NCI-H82 (cell line): Measurements from ENCODE around the gene HHLA2.
"Not testable (repeated sequence)": the region's sequence is repeated elsewhere in the genome, so short reads cannot be mapped to it uniquely, and the experiment has no call there.

ENCODE experiments used
- DNase-seq: peaks from one replicate; lab custom pipeline; 2025; lab: John Stamatoyannopoulos, UW

HHLA2 gene, protein sequence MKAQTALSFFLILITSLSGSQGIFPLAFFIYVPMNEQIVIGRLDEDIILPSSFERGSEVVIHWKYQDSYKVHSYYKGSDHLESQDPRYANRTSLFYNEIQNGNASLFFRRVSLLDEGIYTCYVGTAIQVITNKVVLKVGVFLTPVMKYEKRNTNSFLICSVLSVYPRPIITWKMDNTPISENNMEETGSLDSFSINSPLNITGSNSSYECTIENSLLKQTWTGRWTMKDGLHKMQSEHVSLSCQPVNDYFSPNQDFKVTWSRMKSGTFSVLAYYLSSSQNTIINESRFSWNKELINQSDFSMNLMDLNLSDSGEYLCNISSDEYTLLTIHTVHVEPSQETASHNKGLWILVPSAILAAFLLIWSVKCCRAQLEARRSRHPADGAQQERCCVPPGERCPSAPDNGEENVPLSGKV

DNA sequence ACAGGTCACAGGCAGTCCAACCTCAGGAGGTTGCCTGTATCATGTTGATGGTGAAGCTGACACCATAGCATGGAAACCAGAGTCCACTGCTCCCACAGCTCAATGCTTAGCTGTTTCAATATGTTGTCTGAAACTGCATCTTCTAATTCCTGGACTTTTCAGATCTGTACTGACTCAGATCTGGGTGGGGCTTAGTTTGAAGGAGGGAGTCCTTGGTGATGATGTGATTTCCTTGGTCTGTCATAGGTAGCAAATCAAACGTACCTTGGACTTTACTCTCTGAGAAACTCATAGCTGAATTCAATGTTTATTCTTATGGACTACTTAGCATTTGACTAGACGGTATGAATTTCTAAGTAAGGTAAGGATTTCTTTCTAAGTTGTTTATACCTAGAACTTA, at the start of gene HHLA2:
TSS of gene HHLA2 (plus strand) at position 310 of the 400 bp plus-strand sequence. CDS start 55,266 bp downstream, outside the sequence.
- DNase-seq: no peak

DNA sequence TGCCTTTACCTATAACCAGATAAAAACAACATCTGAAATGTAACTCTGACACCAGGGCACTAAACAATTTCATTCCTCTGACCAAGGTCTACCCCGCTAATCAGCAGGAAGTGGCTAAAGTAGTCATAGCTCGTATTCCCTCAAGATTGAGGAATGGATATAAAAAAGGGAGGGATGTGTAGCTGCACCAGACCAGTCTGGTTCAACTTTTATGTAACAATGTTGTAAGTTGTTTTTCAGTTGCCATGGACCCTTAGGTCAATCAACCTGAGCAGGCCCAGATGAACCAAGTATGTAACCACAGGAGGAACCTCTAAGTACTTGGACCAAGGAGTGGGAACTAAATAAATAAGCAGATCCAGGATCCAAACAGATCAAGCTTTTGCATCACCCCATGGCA, 45.7 kb upstream of the HHLA2 start:
- DNase-seq: no peak

DNA sequence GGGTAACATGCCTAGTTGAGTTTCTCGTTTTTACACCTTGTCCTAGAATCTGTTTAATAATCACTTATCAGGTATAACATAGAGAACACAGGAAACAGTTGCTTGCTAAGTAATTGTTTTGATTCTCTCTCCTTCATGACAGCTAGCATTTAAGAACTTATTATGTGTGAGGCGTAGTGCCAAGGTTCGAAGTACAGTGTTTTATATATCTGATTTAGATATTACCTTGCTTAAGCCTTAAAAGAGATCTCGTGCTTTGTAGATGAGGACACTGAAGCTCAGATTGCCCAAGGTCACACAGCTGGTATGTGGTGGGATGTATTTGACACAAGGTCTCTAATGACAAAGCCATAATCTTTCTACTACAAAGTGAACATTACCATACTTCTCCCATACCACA, 45.1 kb upstream of the HHLA2 start:
- DNase-seq: peak; percentile 32

DNA sequence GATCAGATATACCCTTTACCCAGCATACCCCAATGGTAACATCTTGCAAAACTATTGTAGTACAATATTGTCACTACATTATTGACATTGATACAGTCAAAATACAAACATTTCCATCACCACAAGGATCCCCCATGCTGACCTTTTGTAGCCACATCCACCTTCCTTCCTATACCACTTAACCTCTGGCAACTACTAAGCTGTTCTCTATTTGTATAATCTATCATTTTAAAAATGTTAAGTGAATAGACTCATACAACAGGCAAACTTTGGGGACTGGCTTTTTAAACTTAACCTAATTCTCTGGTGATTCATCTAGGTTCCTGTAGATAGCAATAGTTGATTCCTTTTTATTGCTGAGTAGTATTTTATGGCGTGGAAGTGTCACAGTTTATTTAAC, 44.5 kb upstream of the HHLA2 start:
- no peak for DNase-seq

DNA sequence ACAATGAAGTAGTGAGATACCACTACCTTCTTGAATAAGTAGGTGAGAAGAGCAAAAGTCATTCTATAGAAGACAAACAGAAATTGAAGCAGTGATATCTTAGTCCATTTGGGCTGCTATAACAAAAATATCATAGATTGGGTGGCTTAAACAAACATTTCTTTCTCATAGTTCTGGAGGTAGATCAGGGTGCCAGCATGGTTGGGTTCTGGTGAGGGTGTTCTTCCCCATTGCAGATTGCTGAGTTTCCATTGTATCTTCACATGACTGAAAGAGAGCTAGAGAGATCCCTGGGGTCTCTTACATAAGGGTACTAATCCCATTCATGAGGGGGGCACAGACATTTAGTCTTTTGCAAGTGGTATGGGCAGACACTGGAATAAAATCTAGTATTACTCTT, 41.2 kb upstream of the HHLA2 start:
- DNase-seq: no peak

DNA sequence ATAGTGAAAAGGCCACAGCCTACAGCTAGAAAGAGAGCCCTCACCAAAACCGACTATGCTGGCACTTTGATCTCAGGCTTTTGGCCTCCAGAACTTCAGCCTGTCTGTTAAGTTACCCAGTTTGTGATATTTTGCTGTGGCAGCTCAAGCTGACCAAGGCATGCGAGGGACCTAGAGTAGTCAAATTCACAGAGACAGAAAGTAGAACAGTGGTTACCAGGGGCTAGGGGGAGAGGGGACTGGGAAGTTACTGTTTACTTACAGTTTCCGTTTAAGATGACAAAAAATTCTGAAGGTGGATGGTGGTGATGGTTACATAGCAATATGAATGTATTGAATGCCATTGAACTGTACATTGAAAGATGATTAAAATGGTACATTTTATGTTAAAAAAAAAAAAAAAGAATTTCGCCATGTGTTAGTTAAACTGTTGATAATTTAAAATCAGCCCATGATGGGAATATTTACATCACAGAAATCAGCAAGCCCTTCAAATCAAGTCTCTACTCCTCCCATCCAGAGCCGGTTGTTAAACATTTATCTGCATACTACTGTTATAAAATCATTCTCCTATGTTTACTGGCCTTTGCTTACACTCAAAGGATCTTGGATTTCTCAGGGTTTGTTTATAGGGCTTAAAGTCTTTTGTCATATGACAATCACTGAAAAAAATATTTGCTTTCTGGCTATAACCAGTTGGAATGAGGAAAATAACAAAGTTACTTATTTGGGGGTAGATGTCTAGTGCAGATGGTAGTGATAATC, 31.6 kb upstream of the HHLA2 start:
- not testable (repeated sequence) for DNase-seq

DNA sequence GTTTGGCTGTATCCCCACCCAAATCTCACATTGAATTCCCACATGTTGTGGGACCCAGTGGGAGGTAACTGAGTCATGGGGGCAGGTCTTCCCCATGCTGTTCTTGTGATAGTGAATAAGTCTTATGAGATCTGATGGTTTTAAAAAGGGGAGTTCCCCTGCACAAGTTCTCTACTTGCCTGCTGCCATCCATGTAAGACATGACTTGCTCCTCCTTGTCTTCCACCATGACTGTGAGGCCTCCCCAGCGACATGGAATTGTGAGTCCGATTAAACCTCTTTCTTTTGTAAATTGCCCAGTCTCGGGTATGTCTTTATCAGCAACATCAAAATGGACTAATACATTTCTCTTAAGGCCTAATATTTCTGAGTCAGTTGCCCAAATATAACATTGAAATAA, 28.1 kb upstream of the HHLA2 start:
- DNase-seq: not testable (repeated sequence)

DNA sequence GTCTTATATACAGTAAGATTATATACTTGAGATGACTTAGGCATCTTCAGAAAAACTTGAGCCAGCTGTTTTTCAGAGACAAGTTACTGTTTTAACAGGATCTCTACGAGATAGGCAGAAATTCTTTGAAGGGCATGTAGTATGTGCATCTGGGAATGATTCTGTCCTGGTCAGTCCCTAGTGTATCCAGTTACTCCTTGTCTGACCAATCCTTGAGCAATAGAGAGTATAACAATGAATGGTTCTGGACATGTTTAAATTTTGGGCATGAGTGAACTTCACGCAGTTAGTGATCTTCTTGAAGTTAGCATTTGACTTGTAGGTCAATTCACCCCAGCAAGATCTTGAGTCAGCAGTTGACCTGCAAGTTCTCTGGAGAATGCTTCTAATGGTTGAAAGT, 24.7 kb upstream of the HHLA2 start:
- DNase-seq: no peak

DNA sequence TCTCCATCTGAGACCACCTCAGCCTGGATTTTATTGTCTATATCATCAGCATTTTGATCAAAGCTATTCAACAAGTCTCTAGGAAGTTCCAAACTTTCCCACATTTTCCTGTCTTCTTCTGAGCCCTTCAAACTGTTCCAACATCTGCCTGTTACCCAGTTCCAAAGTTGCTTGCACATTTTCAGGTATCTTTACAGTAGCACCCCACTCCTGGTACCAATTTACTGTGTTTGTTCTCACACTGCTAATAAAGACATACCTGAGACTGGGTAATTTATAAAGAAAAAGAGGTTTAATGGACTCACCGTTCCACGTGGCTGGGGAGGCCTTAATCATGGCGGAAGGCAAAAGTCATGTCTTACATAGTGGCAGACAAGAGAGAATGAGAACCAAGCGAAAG, 17.3 kb upstream of the HHLA2 start:
- not testable (repeated sequence) for DNase-seq

DNA sequence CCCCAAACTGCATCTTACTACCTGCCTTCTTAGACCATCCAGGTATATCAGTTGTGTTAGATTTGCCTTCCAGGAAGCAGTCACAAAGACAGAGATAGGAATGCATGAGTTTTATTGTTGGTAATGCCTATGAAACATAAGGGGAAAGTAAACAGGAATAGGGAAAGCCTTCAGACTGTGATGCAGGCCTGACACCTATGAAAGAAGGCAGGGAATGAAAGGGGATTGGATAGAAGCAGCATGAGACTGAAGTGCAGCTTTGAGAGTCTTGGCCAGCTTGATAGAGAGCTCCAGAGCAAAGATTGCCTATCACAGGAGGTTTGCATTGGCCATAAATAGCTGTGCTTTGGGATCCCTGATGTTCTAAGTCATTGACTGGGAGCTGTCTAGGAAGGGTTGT, 15.9 kb upstream of the HHLA2 start:
- DNase-seq: no peak

DNA sequence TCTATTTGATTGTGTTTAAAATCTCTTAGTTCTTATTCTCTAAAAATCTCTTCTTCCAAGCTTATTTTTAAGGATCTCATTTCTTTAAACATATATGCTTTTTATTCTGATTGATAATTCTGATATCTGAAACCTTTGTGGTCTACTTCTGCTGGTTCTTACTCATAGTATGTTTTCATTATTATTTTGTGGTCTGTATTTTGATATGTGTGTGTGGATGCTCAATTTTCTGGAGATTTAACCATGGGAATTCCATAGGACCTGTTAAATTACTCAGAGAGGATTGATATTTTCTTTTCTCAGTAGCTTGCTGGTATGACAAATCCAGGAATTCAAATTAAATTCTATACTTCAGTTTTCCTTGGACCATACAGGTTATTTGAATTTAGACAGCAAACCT, 14.7 kb upstream of the HHLA2 start:
- no peak for DNase-seq

DNA sequence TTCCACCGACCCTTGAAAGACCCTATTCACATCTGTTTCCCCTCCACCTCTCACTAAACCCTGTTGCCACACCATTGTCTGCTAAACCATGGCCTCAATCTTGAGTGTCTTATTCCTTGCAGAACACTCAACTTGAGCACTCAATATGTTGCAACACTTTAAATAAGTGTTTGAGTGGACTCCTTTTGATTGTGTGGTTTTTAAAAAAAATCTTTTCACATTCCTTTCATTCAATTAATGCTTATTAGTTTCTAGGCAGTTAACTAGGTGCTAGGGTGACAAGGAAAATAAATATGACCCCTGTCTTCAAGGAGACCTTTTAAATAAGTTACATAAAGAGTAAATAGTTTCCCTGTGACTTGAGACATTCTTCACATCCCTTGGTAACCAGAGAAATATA, 13.3 kb upstream of the HHLA2 start:
- DNase-seq: no peak

DNA sequence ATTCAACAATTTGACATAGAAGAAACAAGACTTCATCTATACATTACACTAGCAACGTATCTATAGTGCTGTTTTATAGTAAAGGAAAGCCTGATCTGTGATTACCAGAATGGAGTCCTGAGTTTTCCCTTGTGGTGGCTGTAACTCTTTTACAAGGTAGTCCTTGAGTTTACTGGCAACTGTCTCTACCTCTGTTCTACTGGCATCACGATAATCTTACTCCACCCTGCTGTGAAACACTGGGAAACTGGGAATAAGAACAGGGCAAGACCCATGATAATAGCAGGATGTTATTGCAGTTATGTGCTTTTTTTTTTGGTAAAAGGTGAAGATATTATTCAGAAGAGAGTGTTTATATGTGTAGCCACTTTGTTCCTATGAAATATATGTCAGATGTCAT, 12.4 kb upstream of the HHLA2 start:
- DNase-seq: no peak

DNA sequence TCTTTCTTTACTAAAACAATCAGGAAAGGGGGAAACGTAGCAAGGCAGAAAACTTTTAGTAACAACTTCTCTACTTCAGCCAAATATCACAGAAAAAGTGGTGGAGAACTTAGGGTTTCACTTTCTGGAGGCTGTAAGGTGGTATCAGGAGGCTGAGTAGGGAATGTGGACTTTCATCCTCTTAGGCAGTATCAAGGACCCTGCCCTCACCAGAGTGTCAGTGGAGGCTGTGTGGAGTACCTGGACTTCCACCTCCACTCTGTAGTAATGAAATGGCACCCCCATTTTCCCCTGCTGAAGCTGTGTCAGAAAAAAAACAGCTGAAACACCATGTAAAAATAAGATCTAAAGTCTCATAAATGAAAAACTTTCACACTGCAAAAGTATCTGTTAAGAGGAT, 11.2 kb upstream of the HHLA2 start:
- no peak for DNase-seq

DNA sequence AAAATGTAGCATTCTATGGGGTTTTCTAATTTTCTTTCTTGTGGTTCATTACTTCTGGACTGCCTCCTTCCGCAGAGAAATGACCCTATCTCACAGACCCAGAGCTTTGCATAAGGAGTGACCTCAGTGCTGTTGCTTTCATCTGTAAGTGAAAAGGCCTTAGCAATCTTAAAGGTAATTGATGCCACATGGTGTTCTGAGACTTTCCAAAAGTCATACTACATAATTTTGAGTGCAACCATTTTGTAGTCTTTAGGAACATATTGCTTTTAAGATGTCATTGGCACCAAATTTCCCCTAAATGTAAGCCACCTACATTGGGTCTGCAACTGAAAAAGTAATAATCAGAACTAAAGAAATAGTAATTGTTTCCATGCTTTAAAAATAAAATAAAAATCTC, 9.2 kb upstream of the HHLA2 start:
- DNase-seq: no peak

DNA sequence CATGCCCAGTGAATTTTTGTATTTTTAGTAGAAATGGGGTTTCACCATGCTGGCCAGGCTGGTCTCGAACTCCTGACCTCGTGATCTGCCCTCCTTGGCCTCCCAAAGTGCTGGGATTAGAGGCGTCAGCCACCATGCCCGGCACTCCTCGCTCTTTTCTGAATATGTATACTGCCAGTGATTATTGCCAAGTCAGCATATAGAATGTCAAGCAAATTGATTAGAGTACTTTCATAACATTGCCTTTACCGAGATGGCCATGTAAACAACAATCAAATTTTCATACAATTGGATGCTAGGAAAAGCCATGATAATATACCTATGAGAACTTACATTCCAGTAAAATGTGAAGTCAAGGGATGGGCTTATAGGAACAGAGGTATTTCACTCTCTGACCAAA, 8.2 kb upstream of the HHLA2 start:
- DNase-seq: not testable (repeated sequence)

DNA sequence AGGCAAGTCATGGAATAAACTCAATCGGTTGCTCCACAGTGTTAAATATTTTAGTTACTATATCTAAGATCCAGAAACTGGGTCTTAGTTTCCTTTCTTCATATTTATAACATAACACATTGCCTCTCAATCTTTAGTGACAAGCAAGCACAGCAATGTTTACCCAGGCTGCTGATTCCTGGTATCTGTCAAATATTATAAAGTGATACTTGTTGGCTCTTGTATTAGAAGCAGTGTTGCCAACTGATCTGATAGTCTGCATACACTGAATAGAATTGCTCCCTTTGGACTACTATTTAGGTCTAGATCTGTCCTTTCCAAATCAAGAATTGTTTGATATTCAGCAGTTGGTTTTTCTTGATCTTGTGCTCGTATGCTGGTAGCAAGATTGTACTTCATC, 7.2 kb upstream of the HHLA2 start:
- DNase-seq: no peak

DNA sequence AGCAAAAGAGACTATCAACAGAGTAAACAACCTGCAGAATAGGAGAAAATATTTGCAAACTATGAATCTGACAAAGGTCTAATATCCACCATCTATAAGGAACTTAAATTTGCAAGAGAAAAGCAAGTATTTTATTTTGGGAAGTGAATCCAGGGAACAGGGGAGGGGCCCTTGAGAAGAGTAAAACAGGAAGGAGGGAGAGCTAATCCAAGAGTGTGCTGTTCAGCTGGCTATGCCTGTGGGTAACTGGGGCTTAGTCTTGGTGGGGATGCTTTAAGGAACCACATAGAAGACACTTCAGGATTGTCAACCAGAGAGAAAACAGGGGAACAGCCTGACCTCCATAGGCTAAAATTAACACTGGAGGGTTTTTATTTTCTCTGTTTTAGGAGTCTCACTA, 3.9 kb upstream of the HHLA2 start:
- DNase-seq: no peak

DNA sequence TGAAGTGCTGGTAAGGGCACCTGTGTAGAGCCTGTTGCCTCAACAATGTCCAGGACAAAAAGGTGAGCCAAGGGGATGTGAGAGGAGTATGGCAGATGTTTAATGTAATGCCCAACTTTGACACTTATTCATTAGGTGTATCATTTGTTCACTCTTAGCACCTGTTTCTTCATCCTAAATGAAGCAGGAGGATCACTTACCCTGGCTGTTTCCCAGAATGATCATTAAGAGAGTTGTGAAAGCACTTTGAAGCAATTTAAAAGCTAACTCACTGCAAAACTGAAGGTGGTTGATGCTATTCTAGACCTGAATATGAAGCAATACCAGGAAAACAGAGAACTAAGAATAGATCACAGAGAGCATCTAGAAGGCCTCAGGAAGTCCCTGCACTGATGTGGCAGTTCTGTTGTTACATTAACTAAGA, 3.4 kb upstream of the HHLA2 start:
- DNase-seq: no peak

DNA sequence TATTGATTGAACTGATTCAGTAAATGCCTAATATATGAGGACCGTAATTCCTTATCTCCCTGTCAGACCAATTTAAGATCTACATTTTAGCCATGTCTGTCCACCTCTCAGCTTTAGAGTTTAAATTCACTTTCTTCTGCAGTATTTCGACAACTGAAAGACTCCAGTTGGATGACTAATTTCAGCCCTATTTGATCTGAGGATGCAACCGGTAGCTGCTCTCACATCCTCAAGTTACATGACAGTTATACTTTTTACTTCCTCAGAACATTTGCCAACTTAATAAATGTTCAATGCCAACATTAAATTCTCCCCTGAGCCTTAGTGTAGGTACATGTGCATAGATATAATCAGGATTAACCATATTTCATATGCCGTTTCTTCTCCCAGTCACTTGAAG, 2.5 kb upstream of the HHLA2 start:
- no peak for DNase-seq

DNA sequence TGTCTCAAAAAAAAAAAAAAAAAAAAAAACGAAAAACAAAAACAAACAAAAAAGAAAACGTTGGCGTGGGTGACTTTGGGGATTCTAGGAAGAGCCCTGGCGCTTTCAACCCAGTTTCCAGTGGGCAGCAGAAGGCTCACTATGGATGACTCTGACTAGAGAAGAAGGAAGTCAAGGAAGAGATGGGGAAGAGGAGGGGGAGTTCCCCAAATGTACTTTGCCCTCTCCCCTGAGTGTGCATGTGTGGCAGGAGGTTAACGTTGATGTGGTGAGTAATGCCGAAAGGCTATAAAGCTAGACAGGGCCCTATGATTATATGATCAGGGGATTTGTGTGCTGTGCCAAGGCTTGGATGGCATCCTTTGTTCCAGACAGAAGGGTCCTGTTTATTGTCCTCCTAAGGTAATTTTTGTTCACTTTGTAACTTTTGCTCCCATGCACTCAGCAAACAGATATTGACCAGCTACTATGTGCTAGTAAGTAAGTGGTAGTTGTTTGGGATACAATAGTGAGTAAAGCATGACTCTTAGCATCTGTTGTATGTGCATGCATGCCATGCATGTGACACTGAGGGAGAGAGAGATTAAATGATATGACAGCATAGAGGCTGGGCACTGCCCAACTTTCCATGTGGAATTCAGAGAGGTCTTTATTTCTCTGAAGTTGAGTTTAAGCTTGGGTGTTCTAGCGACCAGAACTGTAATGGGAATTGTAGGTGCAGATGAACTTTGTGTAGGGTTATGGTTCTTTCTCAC, 750 bp upstream of the HHLA2 start:
- DNase-seq: no peak

DNA sequence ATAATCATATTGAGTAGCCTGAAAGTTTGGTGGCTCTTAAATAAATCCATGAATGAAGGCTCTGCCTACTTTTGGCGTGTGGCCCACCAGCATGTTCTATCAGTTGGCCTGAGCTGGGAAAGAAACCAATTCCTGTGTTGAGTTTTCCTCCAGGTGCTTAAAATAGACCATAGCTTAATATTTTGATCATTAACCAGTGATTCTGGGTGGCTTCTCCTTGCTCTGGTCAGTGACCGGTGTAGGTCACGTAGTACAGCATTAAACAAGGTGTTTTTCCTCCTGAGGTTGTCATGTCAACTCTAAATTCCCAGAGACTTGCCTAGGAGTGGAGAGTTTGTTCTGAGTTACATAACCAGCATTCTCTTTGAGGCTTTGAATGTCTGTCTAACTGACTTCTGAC, 1.3 kb downstream of the HHLA2 start:
- DNase-seq: no peak

DNA sequence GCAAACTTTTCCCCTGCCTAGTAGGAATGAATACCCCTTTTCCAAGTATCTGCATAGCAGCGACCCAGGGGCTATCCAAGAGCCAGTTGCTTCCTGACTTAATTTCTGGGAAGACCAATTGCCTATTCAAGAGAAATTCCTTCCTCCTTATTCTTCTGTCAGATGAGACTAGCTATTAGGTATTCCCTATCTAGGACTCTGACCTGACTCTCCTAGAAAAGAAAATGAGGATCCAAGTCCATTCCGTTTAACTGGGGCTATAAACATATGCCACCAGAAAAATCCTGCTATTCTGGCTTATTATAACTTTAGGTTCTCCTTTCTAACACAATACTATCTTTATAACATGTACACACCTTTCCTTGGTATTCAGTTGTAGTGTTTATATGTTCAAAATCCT, 1.7 kb downstream of the HHLA2 start:
- DNase-seq: no peak
